Measurements from ENCODE around the gene BARX1. TPM values are rescaled to one million over a fixed set of nuclear protein-coding genes. Genes with fewer than 3 reads are reported as not detected.

Gene BARX1
- total and polyA plus RNA-seq, 7 donors, result 0.23 TPM; not detected in 6

DNA sequence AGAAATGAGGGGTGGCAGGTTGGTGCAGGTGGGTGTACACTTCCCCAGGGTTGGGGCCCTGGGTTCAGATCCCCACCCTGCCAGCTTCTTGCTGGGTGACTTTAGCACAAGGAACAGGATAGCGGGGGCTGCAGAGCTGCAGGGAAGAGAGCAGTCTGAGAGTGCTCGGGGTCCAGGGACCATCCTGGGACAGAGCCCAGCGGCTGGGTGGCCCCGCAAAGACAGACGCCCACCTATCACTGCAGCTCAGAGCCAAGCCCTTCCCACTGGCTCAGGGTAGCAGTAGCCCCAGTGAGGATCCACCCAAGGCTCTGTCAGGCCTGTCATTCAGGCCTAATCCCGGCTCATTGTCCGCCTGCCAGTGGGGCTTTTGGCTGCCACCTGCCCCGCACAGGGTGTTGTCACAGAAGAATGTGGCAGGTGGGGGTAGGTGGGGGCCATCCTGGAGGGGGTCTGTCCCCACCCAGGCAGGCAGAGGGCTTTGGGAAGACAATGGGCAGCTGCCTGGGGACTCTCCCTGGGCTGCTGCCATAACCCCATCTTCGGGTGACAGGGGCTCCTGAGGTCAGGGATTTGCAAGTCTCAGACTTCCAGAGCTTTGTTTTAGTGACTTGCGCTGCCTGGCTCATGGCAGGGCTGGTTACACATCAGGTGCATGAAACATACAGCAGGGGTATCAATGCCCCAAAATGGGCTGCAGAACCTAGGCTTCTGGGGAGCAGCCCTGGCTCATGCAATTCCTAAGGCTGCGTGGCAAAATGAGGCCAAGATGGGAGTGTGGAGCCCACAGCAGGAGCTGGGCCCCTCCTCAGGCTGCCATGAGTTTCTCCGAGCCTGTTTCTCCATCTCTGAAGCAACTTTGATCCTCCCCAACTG, 52.1 kb downstream of the BARX1 start:
- peaks cover 0 to 4% (median 0%) of the 10 kb centered on the region in 4 donors for H3K9me3 ChIP-seq
- no peak overlapping the region for H3K27ac ChIP-seq
- no peaks in the 10 kb centered on the region for H3K4me1 ChIP-seq
- peak; percentile 52 for DNase-seq
- 76 to 86% methylated on average over 12 of the region's 12 CpGs for WGBS, 2 donors
- intact Hi-C loops (cut with DNase I), result no loop called here
- no peaks in the 10 kb centered on the region for H3K36me3 ChIP-seq
- no peak for TF ChIP-seq POLR2A (IDR thresholded peaks at IDR 0.05)
- TF ChIP-seq POLR2AphosphoS5 (IDR thresholded peaks at IDR 0.05), result no peak
- no peak for TF ChIP-seq EP300 (IDR thresholded peaks at IDR 0.05)
- TF ChIP-seq, protein P1, sequence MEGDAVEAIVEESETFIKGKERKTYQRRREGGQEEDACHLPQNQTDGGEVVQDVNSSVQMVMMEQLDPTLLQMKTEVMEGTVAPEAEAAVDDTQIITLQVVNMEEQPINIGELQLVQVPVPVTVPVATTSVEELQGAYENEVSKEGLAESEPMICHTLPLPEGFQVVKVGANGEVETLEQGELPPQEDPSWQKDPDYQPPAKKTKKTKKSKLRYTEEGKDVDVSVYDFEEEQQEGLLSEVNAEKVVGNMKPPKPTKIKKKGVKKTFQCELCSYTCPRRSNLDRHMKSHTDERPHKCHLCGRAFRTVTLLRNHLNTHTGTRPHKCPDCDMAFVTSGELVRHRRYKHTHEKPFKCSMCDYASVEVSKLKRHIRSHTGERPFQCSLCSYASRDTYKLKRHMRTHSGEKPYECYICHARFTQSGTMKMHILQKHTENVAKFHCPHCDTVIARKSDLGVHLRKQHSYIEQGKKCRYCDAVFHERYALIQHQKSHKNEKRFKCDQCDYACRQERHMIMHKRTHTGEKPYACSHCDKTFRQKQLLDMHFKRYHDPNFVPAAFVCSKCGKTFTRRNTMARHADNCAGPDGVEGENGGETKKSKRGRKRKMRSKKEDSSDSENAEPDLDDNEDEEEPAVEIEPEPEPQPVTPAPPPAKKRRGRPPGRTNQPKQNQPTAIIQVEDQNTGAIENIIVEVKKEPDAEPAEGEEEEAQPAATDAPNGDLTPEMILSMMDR (IDR thresholded peaks at IDR 0.05), result no peak
- no peak overlapping the region for H3K4me3 ChIP-seq
- peaks cover 0 to 10% (median 0%) of the 10 kb centered on the region in 3 donors for H3K27me3 ChIP-seq

GRCh38 chr9:93902051-93902779, 52.9 kb downstream of the BARX1 start:
- TF ChIP-seq POLR2A (IDR thresholded peaks at IDR 0.05) (no peak), POLR2AphosphoS5 (IDR thresholded peaks at IDR 0.05) (no peak), EP300 (IDR thresholded peaks at IDR 0.05) (no peak)
- TF ChIP-seq, protein P1 (IDR thresholded peaks at IDR 0.05), result no peak
- H3K27ac ChIP-seq, result no peak overlapping the region
- no peak overlapping the region for H3K4me3 ChIP-seq
- peaks cover 0 to 3% (median 0%) of the 10 kb centered on the region in 4 donors for H3K9me3 ChIP-seq
- no peaks in the 10 kb centered on the region for H3K4me1 ChIP-seq
- intact Hi-C loops (cut with DNase I), result no loop called here
- peaks cover 0 to 2% (median 0%) of the 10 kb centered on the region in 3 donors for H3K27me3 ChIP-seq
- H3K36me3 ChIP-seq, result no peaks in the 10 kb centered on the region
- WGBS, 2 donors, result 91% methylated on average over 11 of the region's 11 CpGs
- peak; percentile 55 for DNase-seq

Other genes starting within 250 kb of the BARX1 start
- gene PTPDC1, start 129.1 kb upstream of the BARX1 start, total RNA-seq, result 10 to 100 TPM; 12.0 to 16.3 (median 13.8) TPM
- gene PTPDC1, start 129.1 kb upstream of the BARX1 start, polyA plus RNA-seq, result 1 to 10 TPM; 2.1 to 2.5 (median 2.4) TPM